Articular chondrocyte of knee joint (primary cell): Measurements from ENCODE around the gene ITPRID1. TPM values are rescaled to one million over a fixed set of nuclear protein-coding genes. Genes with fewer than 3 reads are reported as not detected.

ENCODE experiments used
- total RNA-seq: library from RNA; depleted of rRNA; stranded (reverse); fragments of >200 nt; gene quantifications from 2 replicates; pipeline ENCODE4 v1.2.3, GENCODE V29; 2012

ITPRID1 gene
- not detected in 2 replicates for total RNA-seq

GRCh38 chr7:31513790-31514189 is at the start of gene ITPRID1:
Gene ITPRID1 (plus strand): TSS chr7:31514090. CDS start chr7:31553025, 38,935 bp downstream.

DNA sequence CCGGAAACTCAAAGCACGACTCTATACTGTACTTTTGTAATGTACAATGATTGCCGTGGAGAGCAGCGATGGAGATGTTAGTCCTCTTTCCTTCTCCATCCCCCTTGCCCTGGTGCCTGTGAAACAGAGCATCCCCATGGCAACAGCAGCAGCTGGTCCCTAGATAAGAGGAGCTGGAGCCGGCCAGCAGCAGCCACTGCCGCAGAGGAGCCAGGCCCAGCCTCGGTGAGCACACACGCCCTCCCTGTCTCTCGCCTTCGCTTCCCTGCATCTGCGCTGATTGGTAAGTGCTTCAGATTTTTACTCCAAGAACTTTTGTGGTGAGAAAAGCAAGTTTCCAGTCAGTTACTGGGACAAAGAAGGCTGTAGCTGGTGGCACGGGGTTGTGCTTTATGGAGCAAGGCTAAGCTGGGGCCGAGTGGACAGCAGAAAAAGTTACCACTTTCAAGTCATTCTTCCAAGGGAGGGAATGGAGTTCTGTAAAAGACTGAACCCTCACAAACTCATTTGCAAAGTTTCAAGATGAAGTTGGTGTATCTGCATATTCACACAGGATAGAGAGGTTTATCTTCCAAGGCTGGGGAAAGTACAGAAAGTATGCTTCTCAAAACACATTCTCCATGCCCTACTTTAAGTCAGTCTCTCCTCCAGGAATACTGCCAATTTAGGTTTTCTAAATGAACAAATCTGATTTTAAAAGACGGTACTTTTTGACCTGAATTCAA is 173.3 kb downstream of the ITPRID1 start, which contains the start of gene PPP1R17:
Gene PPP1R17, plus strand, starts transcription at position 192 of the 725 bp plus-strand sequence. CDS start 5,227 bp downstream, outside the sequence.

Other genes with a start within 250 kb of the ITPRID1 start
- not detected in 2 replicates for gene NEUROD6, start 173.4 kb upstream of the ITPRID1 start, total RNA-seq
- gene PPP1R17, start 173.1 kb downstream of the ITPRID1 start, total RNA-seq, result not detected in 2 replicates